Suprapubic skin (tissue), 3 donors: ENCODE data around the gene GUCD1.
"Not testable (repeated sequence)": the region's sequence is repeated elsewhere in the genome, so short reads cannot be mapped to it uniquely, and the experiment has no call there.

ENCODE experiments used
- POLR2A ChIP-seq, 2 donors: fragments of 450-650 bp; IDR thresholded peaks; one replicate each; pipeline ENCODE4 v1.6.1; 2017; ENCODE audit warnings: antibody characterized with exemption in 2 of 2, mild to moderate bottlenecking in 2 of 2, moderate library complexity in 2 of 2
- TF ChIP-seq, protein P1 (sequence below), 2 donors: fragments of 200-600 bp in 1 of 2; fragments of 450-650 bp in 1 of 2; sonication (generic) in 1 of 2; IDR thresholded peaks; one replicate each; pipeline ENCODE4 v1.5.1; 2016 to 2019; ENCODE audit warnings: antibody characterized with exemption in 2 of 2, mild to moderate bottlenecking in 1 of 2, moderate library complexity in 1 of 2

DNA sequence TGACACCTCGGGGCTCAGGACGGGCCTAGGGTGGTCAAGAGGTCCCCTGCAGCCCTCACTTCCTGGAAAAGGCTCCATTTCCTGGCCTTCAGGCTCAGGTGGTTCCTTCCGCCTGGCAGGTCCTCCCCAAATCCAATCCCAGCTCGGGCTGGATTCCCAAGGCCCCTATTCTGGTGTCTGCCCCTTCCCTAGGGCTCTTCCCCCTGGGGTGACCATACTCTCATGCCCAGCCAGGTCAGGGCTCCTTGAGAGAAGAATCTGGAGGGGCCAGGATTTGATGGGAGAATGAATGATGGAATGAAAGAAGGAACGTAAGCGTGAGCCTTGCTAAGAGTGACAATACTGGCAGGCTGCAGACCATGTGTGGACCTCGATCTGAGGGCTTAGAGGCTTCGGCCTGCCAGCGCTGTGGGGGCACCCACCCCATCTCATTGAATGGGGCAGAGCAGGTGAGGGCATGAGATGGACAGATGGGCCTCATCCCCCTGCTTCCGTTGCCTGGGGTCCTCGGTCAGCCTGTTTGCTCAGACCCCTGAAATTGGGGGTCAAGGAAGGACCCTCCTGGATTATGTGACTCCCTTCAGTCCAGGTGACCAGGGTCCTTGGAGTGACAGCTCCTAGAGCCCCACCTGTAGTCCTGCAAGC, 47.3 kb upstream of the GUCD1 start:
- TF ChIP-seq, protein P1, sequence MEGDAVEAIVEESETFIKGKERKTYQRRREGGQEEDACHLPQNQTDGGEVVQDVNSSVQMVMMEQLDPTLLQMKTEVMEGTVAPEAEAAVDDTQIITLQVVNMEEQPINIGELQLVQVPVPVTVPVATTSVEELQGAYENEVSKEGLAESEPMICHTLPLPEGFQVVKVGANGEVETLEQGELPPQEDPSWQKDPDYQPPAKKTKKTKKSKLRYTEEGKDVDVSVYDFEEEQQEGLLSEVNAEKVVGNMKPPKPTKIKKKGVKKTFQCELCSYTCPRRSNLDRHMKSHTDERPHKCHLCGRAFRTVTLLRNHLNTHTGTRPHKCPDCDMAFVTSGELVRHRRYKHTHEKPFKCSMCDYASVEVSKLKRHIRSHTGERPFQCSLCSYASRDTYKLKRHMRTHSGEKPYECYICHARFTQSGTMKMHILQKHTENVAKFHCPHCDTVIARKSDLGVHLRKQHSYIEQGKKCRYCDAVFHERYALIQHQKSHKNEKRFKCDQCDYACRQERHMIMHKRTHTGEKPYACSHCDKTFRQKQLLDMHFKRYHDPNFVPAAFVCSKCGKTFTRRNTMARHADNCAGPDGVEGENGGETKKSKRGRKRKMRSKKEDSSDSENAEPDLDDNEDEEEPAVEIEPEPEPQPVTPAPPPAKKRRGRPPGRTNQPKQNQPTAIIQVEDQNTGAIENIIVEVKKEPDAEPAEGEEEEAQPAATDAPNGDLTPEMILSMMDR (IDR thresholded peaks at IDR 0.05), result not testable (repeated sequence)
- TF ChIP-seq POLR2A (IDR thresholded peaks at IDR 0.05), result not testable (repeated sequence)
